Measurements from ENCODE around the gene PTCRA. TPM values are rescaled to one million over a fixed set of nuclear protein-coding genes. Genes with fewer than 3 reads are reported as not detected.

The PTCRA gene
- polyA plus RNA-seq, 4 donors = 0.06 TPM; not detected in 3

DNA sequence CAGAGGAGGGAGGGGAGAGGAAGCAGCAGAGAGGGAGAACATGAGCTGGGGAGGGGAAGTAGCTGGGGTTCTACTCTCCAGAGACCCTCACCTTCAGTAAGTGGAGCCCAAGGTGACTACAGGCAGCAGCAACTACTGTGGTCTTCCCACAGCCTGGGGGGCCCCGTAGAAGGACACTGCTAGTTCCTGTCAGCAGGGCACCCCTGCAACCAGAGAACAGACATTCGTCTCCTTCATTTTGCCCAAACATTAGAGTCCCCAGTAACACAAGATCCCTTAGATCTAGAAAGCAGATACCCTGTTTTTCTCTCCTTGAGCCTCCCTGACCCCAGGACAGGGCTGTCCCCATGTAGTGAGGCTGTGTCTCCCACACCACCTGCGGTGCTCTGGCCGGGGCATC, 52.9 kb downstream of the PTCRA start:
- DNase-seq = no peak
- Histone ChIP-seq H3K9me3 (ENCODE audit: control insufficient read depth in 2 of 2, insufficient read depth in 1 of 2, low read depth in 1 of 2, low read length in 1 of 2) (no peaks in the 10 kb centered on the region), H3K27ac (ENCODE audit: low read depth in 1 of 3, low read length in 2 of 3) (no peak overlapping the region), H3K4me1 (ENCODE audit: control insufficient read depth in 3 of 3, insufficient read depth in 2 of 3, low read depth in 1 of 3, low read length in 2 of 3) (no peaks in the 10 kb centered on the region), H3K4me3 (ENCODE audit: low read depth in 1 of 3, low read length in 3 of 3) (no peak overlapping the region), H3K27me3 (ENCODE audit: control insufficient read depth in 3 of 3, insufficient read depth in 3 of 3, low read length in 3 of 3) (no peaks in the 10 kb centered on the region), H3K36me3 (ENCODE audit: control insufficient read depth in 3 of 3, insufficient read depth in 2 of 3, low read depth in 1 of 3, low read length in 3 of 3) (peaks cover 17 to 77% (median 23%) of the 10 kb centered on the region in 3 donors)
- 72 to 85% (median 80%) methylated on average over 4 of the region's 4 CpGs for WGBS, 3 donors
- FAIRE-seq = no peak

DNA sequence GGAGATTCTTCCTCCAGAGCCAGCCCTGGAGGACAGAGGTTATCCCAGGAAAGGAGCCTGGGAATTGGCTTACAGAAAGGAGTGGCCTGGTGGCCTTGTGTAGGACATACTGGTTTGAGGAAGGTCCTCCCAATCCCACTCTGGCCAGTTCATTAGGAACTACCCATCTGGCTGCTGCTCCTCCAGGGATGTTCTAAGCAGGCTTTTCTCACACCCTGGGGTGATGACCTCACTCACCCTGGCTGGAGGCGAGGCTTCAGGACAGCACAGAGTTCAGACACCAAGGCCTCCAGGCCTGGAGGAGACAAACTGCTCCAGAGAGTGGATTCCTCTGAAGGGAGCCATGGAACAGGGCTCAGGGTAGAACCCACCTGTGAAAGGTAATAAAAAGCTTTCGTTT, 53.6 kb downstream of the PTCRA start:
- no peaks in the 10 kb centered on the region for H3K4me1 ChIP-seq (ENCODE audit: control insufficient read depth in 3 of 3, insufficient read depth in 2 of 3, low read depth in 1 of 3, low read length in 2 of 3)
- WGBS, 3 donors = 85 to 90% (median 88%) methylated on average over 2 of the region's 2 CpGs
- no peaks in the 10 kb centered on the region for H3K27me3 ChIP-seq (ENCODE audit: control insufficient read depth in 3 of 3, insufficient read depth in 3 of 3, low read length in 3 of 3)
- no peak overlapping the region for H3K27ac ChIP-seq (ENCODE audit: low read depth in 1 of 3, low read length in 2 of 3)
- H3K36me3 ChIP-seq (ENCODE audit: control insufficient read depth in 3 of 3, insufficient read depth in 2 of 3, low read depth in 1 of 3, low read length in 3 of 3) = peaks cover 12 to 74% (median 23%) of the 10 kb centered on the region in 3 donors
- no peak overlapping the region for H3K4me3 ChIP-seq (ENCODE audit: low read depth in 1 of 3, low read length in 3 of 3)
- no peaks in the 10 kb centered on the region for H3K9me3 ChIP-seq (ENCODE audit: control insufficient read depth in 2 of 2, insufficient read depth in 1 of 2, low read depth in 1 of 2, low read length in 1 of 2)
- no peak for FAIRE-seq
- DNase-seq = no peak

DNA sequence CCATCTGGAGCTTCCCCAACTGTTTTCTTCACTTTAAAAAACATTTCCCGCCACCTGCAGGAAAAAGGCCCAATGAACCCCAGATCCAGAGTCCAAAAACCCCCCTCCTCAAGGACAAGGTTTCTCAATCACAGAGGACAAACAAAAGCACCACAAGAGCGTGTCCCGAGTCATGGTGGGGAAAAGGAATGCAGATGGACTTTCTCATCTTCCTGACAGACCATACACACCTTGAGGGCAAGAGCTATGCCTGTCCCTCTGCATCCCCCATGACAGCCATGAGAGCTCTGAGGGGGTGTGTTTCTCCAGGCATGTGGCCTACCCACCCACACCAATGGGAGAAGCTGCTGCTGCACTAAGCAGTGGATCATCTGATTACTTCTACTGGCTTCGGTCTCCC, 54.1 kb downstream of the PTCRA start:
- WGBS, 3 donors = 92 to 97% (median 93%) methylated on average over 4 of the region's 4 CpGs
- FAIRE-seq = no peak
- H3K36me3 ChIP-seq (ENCODE audit: control insufficient read depth in 3 of 3, insufficient read depth in 2 of 3, low read depth in 1 of 3, low read length in 3 of 3) = peaks cover 10 to 72% (median 21%) of the 10 kb centered on the region in 3 donors

DNA sequence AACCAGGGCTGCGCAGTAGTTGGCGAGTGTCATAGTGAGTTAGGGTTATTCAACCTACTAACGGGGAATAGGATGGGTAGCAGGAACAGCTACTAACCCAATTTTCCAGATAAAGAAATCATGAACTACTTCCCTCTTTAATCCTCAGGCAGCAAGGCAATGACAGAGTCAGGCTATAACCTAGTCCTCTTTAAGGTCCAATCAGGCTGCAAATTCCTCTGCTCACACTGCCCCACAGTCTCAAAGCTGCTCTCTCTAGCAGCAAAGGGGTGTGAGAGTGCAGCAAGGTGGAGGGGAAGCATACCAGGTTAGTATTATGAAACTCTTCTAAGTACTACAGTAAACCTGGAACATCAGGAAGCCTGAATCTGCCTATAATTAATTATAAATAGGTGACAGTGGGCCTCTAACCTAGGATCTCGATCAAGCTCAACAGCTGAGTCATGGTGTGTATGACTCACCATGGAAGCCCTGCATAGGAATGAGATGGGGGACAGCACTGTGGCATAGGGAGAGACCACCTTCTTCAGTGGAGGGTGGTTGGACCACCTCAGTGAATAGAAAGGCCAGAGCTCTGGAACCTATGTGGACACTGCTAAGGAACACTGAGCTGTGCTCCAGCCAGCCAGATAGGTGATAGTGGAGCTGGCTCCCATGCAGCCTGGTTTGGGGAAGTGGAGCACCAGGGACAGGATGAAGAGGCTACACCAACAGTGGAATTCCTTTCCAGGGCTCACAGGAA, 55.2 kb downstream of the PTCRA start:
- no peak overlapping the region for H3K4me3 ChIP-seq (ENCODE audit: low read depth in 1 of 3, low read length in 3 of 3)
- WGBS, 3 donors = 65 to 78% (median 76%) methylated on average over 4 of the region's 4 CpGs
- no peak overlapping the region for H3K27ac ChIP-seq (ENCODE audit: low read depth in 1 of 3, low read length in 2 of 3)
- no peaks in the 10 kb centered on the region for H3K9me3 ChIP-seq (ENCODE audit: control insufficient read depth in 2 of 2, insufficient read depth in 1 of 2, low read depth in 1 of 2, low read length in 1 of 2)
- peaks cover 0 to 3% (median 0%) of the 10 kb centered on the region in 3 donors for H3K4me1 ChIP-seq (ENCODE audit: control insufficient read depth in 3 of 3, insufficient read depth in 2 of 3, low read depth in 1 of 3, low read length in 2 of 3)
- H3K27me3 ChIP-seq (ENCODE audit: control insufficient read depth in 3 of 3, insufficient read depth in 3 of 3, low read length in 3 of 3) = no peaks in the 10 kb centered on the region
- DNase-seq (no peak), FAIRE-seq (no peak)
- H3K36me3 ChIP-seq (ENCODE audit: control insufficient read depth in 3 of 3, insufficient read depth in 2 of 3, low read depth in 1 of 3, low read length in 3 of 3) = peaks cover 10 to 61% (median 19%) of the 10 kb centered on the region in 3 donors

More for the DNA sequence above, 54.1 kb downstream of the PTCRA start:
- H3K4me1 ChIP-seq (ENCODE audit: control insufficient read depth in 3 of 3, insufficient read depth in 2 of 3, low read depth in 1 of 3, low read length in 2 of 3) = no peaks in the 10 kb centered on the region
- no peak overlapping the region for H3K27ac ChIP-seq (ENCODE audit: low read depth in 1 of 3, low read length in 2 of 3)
- DNase-seq = no peak
- no peaks in the 10 kb centered on the region for H3K27me3 ChIP-seq (ENCODE audit: control insufficient read depth in 3 of 3, insufficient read depth in 3 of 3, low read length in 3 of 3)
- no peaks in the 10 kb centered on the region for H3K9me3 ChIP-seq (ENCODE audit: control insufficient read depth in 2 of 2, insufficient read depth in 1 of 2, low read depth in 1 of 2, low read length in 1 of 2)
- no peak overlapping the region for H3K4me3 ChIP-seq (ENCODE audit: low read depth in 1 of 3, low read length in 3 of 3)

DNA sequence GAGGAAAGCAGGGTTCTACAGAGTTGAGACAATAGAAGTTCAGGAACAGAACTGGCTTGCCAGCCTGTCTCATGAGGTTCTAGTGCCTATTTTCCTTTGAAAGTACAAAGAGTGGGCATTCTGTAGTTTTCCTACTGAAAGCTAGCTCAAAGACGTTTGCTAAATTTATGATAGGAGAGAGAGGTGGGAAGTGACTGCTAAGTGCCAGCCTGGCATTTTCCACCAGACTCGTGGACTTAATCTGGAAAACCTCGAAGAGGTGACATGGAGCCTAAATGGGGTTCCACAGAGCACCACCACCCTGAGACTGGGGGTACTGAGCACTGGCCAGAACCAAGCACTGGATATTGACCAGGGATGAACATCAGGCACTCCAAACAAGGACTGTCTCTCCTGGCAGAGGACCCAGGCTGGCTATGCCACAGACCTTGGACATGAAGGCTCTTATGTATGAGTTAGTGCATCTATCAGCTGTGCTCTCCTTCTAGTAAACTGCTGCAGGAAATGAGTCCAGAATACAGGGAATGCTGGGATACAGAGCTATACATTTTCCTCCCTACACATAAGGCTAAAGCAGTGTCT, 56.0 kb downstream of the PTCRA start:
- Histone ChIP-seq H3K27me3 (ENCODE audit: control insufficient read depth in 3 of 3, insufficient read depth in 3 of 3, low read length in 3 of 3) (no peaks in the 10 kb centered on the region), H3K9me3 (ENCODE audit: control insufficient read depth in 2 of 2, insufficient read depth in 1 of 2, low read depth in 1 of 2, low read length in 1 of 2) (no peaks in the 10 kb centered on the region), H3K36me3 (ENCODE audit: control insufficient read depth in 3 of 3, insufficient read depth in 2 of 3, low read depth in 1 of 3, low read length in 3 of 3) (peaks cover 8 to 53% (median 19%) of the 10 kb centered on the region in 3 donors), H3K4me3 (ENCODE audit: low read depth in 1 of 3, low read length in 3 of 3) (no peak overlapping the region), H3K4me1 (ENCODE audit: control insufficient read depth in 3 of 3, insufficient read depth in 2 of 3, low read depth in 1 of 3, low read length in 2 of 3) (peaks cover 0 to 3% (median 0%) of the 10 kb centered on the region in 3 donors), H3K27ac (ENCODE audit: low read depth in 1 of 3, low read length in 2 of 3) (no peak overlapping the region)
- no peak for FAIRE-seq
- no peak for DNase-seq
- WGBS, 3 donors = 82 to 89% (median 86%) methylated on average over 3 of the region's 3 CpGs

DNA sequence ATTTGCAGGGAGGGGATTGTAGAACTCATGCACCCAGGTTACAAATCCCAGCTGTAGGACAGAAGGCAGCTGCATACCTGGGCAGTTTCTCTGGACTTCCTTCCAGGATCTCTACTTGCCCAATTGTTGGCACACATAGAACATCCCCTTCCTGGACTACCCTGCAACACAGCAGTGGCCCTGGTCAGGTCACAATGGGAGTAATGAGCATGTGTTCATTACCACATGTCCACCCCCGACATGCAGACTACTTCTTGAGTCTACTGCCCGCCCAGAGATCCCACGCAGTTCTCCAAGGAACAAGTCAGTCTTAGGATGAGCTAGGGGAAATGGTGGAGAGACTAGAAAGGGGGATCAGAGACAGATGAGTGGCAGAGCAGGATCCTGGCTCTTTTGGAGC, 58.1 kb downstream of the PTCRA start:
- H3K4me3 ChIP-seq (ENCODE audit: low read depth in 1 of 3, low read length in 3 of 3) = no peak overlapping the region
- no peaks in the 10 kb centered on the region for H3K27me3 ChIP-seq (ENCODE audit: control insufficient read depth in 3 of 3, insufficient read depth in 3 of 3, low read length in 3 of 3)
- no peak overlapping the region for H3K27ac ChIP-seq (ENCODE audit: low read depth in 1 of 3, low read length in 2 of 3)
- DNase-seq = no peak
- H3K9me3 ChIP-seq (ENCODE audit: control insufficient read depth in 2 of 2, insufficient read depth in 1 of 2, low read depth in 1 of 2, low read length in 1 of 2) = no peaks in the 10 kb centered on the region
- FAIRE-seq = no peak
- 87 to 98% (median 97%) methylated on average over 3 of the region's 3 CpGs for WGBS, 3 donors
- peaks cover 5 to 38% (median 5%) of the 10 kb centered on the region in 3 donors for H3K36me3 ChIP-seq (ENCODE audit: control insufficient read depth in 3 of 3, insufficient read depth in 2 of 3, low read depth in 1 of 3, low read length in 3 of 3)
- peaks cover 0 to 7% (median 3%) of the 10 kb centered on the region in 3 donors for H3K4me1 ChIP-seq (ENCODE audit: control insufficient read depth in 3 of 3, insufficient read depth in 2 of 3, low read depth in 1 of 3, low read length in 2 of 3)

DNA sequence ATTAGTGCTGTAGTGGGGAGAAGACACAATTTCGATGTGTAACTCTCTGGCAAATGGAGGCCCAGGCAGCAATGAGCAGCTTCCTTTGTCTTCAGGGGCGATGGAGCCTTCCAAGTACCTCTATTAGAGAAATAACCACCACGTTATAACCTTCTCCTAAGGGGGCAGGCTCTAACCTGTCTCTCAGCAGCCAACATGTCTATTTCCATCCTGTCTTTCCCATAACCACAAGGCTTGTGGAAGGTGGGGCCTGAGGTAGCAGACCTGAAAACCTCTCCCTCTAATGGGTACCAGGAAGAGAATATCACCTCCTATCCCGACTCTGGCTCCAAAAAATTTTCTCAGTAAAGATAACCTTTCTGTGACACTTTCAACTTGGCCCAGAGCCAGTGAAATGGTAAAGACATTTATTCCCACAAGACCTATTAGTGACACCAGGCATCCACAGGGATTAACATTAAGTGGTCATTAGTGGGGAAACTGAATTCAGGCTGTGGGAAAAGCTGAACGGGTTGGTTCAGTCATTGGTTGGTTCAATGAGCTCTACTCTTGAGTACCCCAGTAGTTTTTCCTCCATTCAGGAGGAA, 59.2 kb downstream of the PTCRA start:
- DNase-seq (no peak), FAIRE-seq (no peak)
- no peaks in the 10 kb centered on the region for H3K9me3 ChIP-seq (ENCODE audit: control insufficient read depth in 2 of 2, insufficient read depth in 1 of 2, low read depth in 1 of 2, low read length in 1 of 2)
- peaks cover 3 to 12% (median 8%) of the 10 kb centered on the region in 3 donors for H3K4me1 ChIP-seq (ENCODE audit: control insufficient read depth in 3 of 3, insufficient read depth in 2 of 3, low read depth in 1 of 3, low read length in 2 of 3)
- H3K36me3 ChIP-seq (ENCODE audit: control insufficient read depth in 3 of 3, insufficient read depth in 2 of 3, low read depth in 1 of 3, low read length in 3 of 3) = peaks cover 0 to 27% (median 5%) of the 10 kb centered on the region in 3 donors
- H3K27me3 ChIP-seq (ENCODE audit: control insufficient read depth in 3 of 3, insufficient read depth in 3 of 3, low read length in 3 of 3) = no peaks in the 10 kb centered on the region
- H3K27ac ChIP-seq (ENCODE audit: low read depth in 1 of 3, low read length in 2 of 3) = no peak overlapping the region
- no peak overlapping the region for H3K4me3 ChIP-seq (ENCODE audit: low read depth in 1 of 3, low read length in 3 of 3)
- WGBS, 3 donors = 81 to 87% (median 84%) methylated on average over 5 of the region's 5 CpGs
